HEK293 (cell line): ENCODE data around the gene PDE4B.

ENCODE experiments used
- CTCF ChIA-PET: fragments of 350-600 bp; formaldehyde crosslinking; extraction: SDS; loops from one replicate; lab custom pipeline; 2021; ENCODE audit warnings: antibody characterized with exemption; lab: Yijun Ruan, JAX
- POLR2A ChIA-PET: fragments of 300-600 bp; formaldehyde crosslinking; extraction: SDS; loops from one replicate; lab custom pipeline; 2020; ENCODE audit warnings: antibody characterized with exemption, inconsistent platforms; lab: Yijun Ruan, JAX
- H3K27ac ChIP-seq: fragments of 200-500 bp; sonication (Bioruptor generic); 2 replicates; pipeline ENCODE4 v1.5.1; 2014; ENCODE audit warnings: low read depth, low read length, control low read depth, inconsistent platforms; ENCODE audit errors: extremely low read depth
- H3K36me3 ChIP-seq, 2 experiments: fragments of 200-500 bp in 1 of 2; sonication (Bioruptor generic) in 1 of 2; 1 replicate in 1 of 2; 2 replicates in 1 of 2; pipeline ENCODE4 v1.5.1; 2014 to 2017; ENCODE audit warnings: inconsistent platforms in 2 of 2, low read length in 2 of 2; ENCODE audit not compliant: control insufficient read depth in 2 of 2, insufficient read depth in 1 of 2
- H3K4me1 ChIP-seq: fragments of 200-500 bp; sonication (Bioruptor generic); 2 replicates; pipeline ENCODE4 v1.5.1; 2014; ENCODE audit warnings: mild to moderate bottlenecking, low read length, inconsistent platforms; ENCODE audit not compliant: control insufficient read depth, insufficient read depth
- H3K4me3 ChIP-seq: 2 replicates; pipeline ENCODE4 v1.5.1; 2011; ENCODE audit warnings: low read depth, mild to moderate bottlenecking, control low read depth, low read length, moderate library complexity
- H3K9me3 ChIP-seq: fragments of 200-500 bp; sonication (Bioruptor generic); 2 replicates; pipeline ENCODE4 v1.5.1; 2014; ENCODE audit warnings: low read depth, low read length, inconsistent platforms; ENCODE audit not compliant: control insufficient read depth, insufficient read depth
- BCL11A ChIP-seq: fragments of 450-650 bp; formaldehyde crosslinking; IDR thresholded peaks from 2 replicates; pipeline ENCODE4 v1.5.1; 2016; ENCODE audit warnings: low read depth, missing biosample characterization, missing genetic modification characterization
- ZBTB1 ChIP-seq: fragments of 450-650 bp; formaldehyde crosslinking; IDR thresholded peaks from 2 replicates; pipeline ENCODE4 v1.5.1; 2016; ENCODE audit warnings: missing biosample characterization, missing genetic modification characterization
- ZBTB8A ChIP-seq: fragments of 450-650 bp; formaldehyde crosslinking; IDR thresholded peaks from 2 replicates; pipeline ENCODE4 v1.5.1; 2016; ENCODE audit warnings: missing biosample characterization, missing genetic modification characterization
- ZFP3 ChIP-seq: fragments of 450-650 bp; formaldehyde crosslinking; IDR thresholded peaks from 2 replicates; pipeline ENCODE4 v1.5.1; 2016; ENCODE audit warnings: low read depth, missing biosample characterization, missing genetic modification characterization
- ZNF311 ChIP-seq: fragments of 450-650 bp; formaldehyde crosslinking; IDR thresholded peaks from 2 replicates; pipeline ENCODE4 v1.5.1; 2017; ENCODE audit warnings: missing biosample characterization, missing genetic modification characterization, borderline replicate concordance
- ZNF335 ChIP-seq: fragments of 450-650 bp; formaldehyde crosslinking; conservative IDR thresholded peaks from 2 replicates; pipeline ENCODE4 v1.5.1; 2016; ENCODE audit warnings: missing biosample characterization, missing genetic modification characterization
- ZNF530 ChIP-seq: fragments of 450-650 bp; formaldehyde crosslinking; IDR thresholded peaks from 2 replicates; pipeline ENCODE4 v1.5.1; 2016; ENCODE audit warnings: low read depth, missing biosample characterization, missing genetic modification characterization
- ZNF621 ChIP-seq: fragments of 450-650 bp; formaldehyde crosslinking; IDR thresholded peaks from 2 replicates; pipeline ENCODE4 v1.5.1; 2017; ENCODE audit warnings: missing biosample characterization, missing genetic modification characterization
- ZNF654 ChIP-seq: fragments of 450-650 bp; formaldehyde crosslinking; IDR thresholded peaks from 2 replicates; pipeline ENCODE4 v1.5.1; 2016; ENCODE audit warnings: low read depth, missing biosample characterization, missing genetic modification characterization
- ZNF660 ChIP-seq: fragments of 450-650 bp; IDR thresholded peaks from 2 replicates; pipeline ENCODE4 v1.5.1; 2018; ENCODE audit warnings: missing biosample characterization, mild to moderate bottlenecking, missing genetic modification characterization
- ZNF707 ChIP-seq: fragments of 450-650 bp; formaldehyde crosslinking; IDR thresholded peaks from 2 replicates; pipeline ENCODE4 v1.5.1; 2016; ENCODE audit warnings: missing biosample characterization, missing genetic modification characterization
- ZNF776 ChIP-seq: fragments of 450-650 bp; formaldehyde crosslinking; IDR thresholded peaks from 2 replicates; pipeline ENCODE4 v1.5.0; 2017; ENCODE audit warnings: missing biosample characterization, missing genetic modification characterization, borderline replicate concordance
- ZNF791 ChIP-seq: fragments of 450-650 bp; formaldehyde crosslinking; IDR thresholded peaks from 2 replicates; pipeline ENCODE4 v1.5.1; 2016; ENCODE audit warnings: missing biosample characterization, missing genetic modification characterization
- ZNF830 ChIP-seq: fragments of 450-650 bp; IDR thresholded peaks from 2 replicates; pipeline ENCODE4 v1.5.0; 2018; ENCODE audit warnings: missing biosample characterization, missing genetic modification characterization, low read depth, mild to moderate bottlenecking, moderate library complexity
- TF ChIP-seq, protein P1 (sequence below): fragments of 450-650 bp; formaldehyde crosslinking; IDR thresholded peaks from 2 replicates; pipeline ENCODE4 v1.5.1; 2016; ENCODE audit warnings: missing biosample characterization, missing genetic modification characterization
- TF ChIP-seq, protein P2 (sequence below): fragments of 450-650 bp; formaldehyde crosslinking; IDR thresholded peaks from 2 replicates; pipeline ENCODE4 v1.5.1; 2016; ENCODE audit warnings: missing biosample characterization, missing genetic modification characterization, borderline replicate concordance
- TF ChIP-seq, protein P3 (sequence below): IDR thresholded peaks from 2 replicates; pipeline ENCODE4 v1.6.1; 2011; ENCODE audit warnings: mild to moderate bottlenecking, low read depth, low read length, borderline replicate concordance
- TF ChIP-seq, protein P4 (sequence below): fragments of 450-650 bp; formaldehyde crosslinking; conservative IDR thresholded peaks from 2 replicates; pipeline ENCODE4 v1.5.1; 2016; ENCODE audit warnings: low read depth, missing biosample characterization, missing genetic modification characterization

The PDE4B gene

DNA sequence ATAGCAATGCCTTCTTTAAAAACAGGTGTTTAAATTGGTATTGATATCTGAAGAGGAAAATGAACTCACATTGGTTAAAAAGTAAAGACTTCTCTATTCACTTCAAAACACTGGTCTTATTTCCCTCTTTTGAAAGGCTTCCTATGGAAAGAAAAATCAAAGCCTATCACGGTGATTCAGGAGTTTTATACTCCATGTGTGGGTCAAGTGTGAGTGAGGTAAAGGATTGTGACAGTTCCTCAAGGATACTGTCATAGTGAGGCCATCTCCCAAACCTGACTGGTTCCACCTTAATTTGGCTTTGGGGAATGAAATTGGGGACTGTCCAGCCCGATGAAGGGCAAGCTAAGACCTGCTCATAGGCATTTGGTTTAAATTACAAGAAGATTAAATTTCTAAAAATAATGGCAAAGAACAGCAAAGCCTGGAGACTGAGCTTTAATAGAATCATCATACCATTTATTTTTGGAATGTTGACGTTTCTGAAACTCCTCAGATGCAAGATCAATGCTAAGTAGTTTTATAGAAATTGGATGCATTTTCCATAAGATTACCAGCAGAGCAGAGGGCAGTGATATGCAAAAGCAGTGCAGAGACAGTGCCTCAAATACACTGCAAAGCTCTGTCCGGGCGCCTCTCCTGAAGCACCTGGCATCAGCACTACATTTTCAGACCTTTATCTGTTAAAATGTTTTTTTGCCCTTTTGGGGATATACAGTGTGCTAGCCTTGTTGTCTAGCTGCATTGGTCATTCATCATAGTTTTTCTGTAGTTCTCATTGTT, 439.2 kb downstream of the PDE4B start:
- no peaks in the 10 kb centered on the region for H3K36me3 ChIP-seq
- H3K9me3 ChIP-seq: no peaks in the 10 kb centered on the region
- H3K4me3 ChIP-seq: no peak overlapping the region
- POLR2A ChIA-PET: interaction anchor here (0.7 kb wide), 1 partner anchor 254 kb away, joined by 3 read pairs; no protein-coding TSS in a partner anchor
- H3K27ac ChIP-seq: no peak overlapping the region
- CTCF ChIA-PET: interaction anchor here (1.1 to 3.4 kb wide), 2 partner anchors 11 to 271 kb away, joined by 4 to 17 read pairs; no protein-coding TSS in a partner anchor
- no peak for TF ChIP-seq ZBTB1 (tag by site-specific recombination)
- TF ChIP-seq ZNF621 (tag by site-specific recombination): no peak
- no peak for TF ChIP-seq BCL11A
- TF ChIP-seq ZNF660: no peak
- TF ChIP-seq, protein P1, sequence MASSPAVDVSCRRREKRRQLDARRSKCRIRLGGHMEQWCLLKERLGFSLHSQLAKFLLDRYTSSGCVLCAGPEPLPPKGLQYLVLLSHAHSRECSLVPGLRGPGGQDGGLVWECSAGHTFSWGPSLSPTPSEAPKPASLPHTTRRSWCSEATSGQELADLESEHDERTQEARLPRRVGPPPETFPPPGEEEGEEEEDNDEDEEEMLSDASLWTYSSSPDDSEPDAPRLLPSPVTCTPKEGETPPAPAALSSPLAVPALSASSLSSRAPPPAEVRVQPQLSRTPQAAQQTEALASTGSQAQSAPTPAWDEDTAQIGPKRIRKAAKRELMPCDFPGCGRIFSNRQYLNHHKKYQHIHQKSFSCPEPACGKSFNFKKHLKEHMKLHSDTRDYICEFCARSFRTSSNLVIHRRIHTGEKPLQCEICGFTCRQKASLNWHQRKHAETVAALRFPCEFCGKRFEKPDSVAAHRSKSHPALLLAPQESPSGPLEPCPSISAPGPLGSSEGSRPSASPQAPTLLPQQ (tag by site-specific recombination): no peak
- TF ChIP-seq ZNF791 (tag by site-specific recombination): no peak
- no peak for TF ChIP-seq ZBTB8A
- no peak for TF ChIP-seq ZFP3 (tag by site-specific recombination)
- TF ChIP-seq, protein P2, sequence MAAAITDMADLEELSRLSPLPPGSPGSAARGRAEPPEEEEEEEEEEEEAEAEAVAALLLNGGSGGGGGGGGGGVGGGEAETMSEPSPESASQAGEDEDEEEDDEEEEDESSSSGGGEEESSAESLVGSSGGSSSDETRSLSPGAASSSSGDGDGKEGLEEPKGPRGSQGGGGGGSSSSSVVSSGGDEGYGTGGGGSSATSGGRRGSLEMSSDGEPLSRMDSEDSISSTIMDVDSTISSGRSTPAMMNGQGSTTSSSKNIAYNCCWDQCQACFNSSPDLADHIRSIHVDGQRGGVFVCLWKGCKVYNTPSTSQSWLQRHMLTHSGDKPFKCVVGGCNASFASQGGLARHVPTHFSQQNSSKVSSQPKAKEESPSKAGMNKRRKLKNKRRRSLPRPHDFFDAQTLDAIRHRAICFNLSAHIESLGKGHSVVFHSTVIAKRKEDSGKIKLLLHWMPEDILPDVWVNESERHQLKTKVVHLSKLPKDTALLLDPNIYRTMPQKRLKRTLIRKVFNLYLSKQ (tag by site-specific recombination): no peak
- TF ChIP-seq, protein P3, sequence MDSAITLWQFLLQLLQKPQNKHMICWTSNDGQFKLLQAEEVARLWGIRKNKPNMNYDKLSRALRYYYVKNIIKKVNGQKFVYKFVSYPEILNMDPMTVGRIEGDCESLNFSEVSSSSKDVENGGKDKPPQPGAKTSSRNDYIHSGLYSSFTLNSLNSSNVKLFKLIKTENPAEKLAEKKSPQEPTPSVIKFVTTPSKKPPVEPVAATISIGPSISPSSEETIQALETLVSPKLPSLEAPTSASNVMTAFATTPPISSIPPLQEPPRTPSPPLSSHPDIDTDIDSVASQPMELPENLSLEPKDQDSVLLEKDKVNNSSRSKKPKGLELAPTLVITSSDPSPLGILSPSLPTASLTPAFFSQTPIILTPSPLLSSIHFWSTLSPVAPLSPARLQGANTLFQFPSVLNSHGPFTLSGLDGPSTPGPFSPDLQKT: no peak
- no peak for TF ChIP-seq ZNF830 (tag by site-specific recombination)
- no peak for TF ChIP-seq ZNF707 (tag by site-specific recombination)
- no peak for TF ChIP-seq ZNF335 (tag by site-specific recombination)
- TF ChIP-seq, protein P4, sequence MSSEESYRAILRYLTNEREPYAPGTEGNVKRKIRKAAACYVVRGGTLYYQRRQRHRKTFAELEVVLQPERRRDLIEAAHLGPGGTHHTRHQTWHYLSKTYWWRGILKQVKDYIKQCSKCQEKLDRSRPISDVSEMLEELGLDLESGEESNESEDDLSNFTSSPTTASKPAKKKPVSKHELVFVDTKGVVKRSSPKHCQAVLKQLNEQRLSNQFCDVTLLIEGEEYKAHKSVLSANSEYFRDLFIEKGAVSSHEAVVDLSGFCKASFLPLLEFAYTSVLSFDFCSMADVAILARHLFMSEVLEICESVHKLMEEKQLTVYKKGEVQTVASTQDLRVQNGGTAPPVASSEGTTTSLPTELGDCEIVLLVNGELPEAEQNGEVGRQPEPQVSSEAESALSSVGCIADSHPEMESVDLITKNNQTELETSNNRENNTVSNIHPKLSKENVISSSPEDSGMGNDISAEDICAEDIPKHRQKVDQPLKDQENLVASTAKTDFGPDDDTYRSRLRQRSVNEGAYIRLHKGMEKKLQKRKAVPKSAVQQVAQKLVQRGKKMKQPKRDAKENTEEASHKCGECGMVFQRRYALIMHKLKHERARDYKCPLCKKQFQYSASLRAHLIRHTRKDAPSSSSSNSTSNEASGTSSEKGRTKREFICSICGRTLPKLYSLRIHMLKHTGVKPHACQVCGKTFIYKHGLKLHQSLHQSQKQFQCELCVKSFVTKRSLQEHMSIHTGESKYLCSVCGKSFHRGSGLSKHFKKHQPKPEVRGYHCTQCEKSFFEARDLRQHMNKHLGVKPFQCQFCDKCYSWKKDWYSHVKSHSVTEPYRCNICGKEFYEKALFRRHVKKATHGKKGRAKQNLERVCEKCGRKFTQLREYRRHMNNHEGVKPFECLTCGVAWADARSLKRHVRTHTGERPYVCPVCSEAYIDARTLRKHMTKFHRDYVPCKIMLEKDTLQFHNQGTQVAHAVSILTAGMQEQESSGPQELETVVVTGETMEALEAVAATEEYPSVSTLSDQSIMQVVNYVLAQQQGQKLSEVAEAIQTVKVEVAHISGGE (tag by site-specific recombination): no peak
- TF ChIP-seq ZNF654 (tag by site-specific recombination): no peak
- TF ChIP-seq ZNF311: no peak
- no peak for TF ChIP-seq ZNF776 (tag by site-specific recombination)
- TF ChIP-seq ZNF530 (tag by site-specific recombination): no peak
- no peaks in the 10 kb centered on the region for H3K4me1 ChIP-seq
